ENCODE data around the gene CYP1A2. TPM values are rescaled to one million over a fixed set of nuclear protein-coding genes. Genes with fewer than 3 reads are reported as not detected.

CYP1A2 gene
- total RNA-seq, 1 experiment from 2014 or later, result not detected

DNA sequence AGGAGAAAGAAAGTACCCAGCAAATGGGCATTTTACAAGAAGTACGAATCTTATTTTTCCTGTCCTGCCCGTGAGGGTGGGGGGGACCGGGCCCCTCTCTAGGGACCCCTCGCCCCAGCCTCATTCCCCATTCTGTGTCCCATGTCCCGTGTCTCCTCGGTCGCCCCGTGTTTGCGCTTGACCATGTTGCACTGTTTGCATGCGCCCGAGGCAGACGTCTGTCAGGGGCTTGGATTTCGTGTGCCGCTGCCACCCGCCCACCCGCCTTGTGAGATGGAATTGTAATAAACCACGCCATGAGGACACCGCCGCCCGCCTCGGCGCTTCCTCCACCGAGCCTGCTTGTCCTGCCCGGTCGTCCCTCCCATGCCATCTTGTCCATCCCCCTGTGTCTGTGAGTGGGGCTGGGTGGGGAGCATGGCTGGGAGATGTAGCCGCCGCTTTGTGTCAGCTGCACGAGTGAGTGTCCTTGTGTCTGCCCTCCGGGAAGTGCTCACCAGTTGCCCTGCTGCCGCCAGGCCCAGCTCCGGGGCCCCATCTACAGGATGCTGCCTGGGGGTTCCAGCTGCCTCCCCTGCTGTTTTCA lies 54.3 kb downstream of the CYP1A2 start:
- DNase-seq (ENCODE audit: low read depth), result no peak

- DNase-seq (ENCODE audit: low read depth), result no peak
Measured at GRCh38 chr15:74804935-74805334, 56.3 kb downstream of the CYP1A2 start.

Other genes with a start within 250 kb of the CYP1A2 start
- 0.77 and 1.2 TPM in 2 replicates for gene ARID3B, start 207.6 kb upstream of the CYP1A2 start, total RNA-seq (2014; rRNA removed)
- gene CLK3, start 133.0 kb upstream of the CYP1A2 start, total RNA-seq (2014; rRNA removed), result 60.5 and 81.1 TPM in 2 replicates
- gene EDC3, start 52.8 kb upstream of the CYP1A2 start, total RNA-seq (2014; rRNA removed), result 5.1 and 8.7 TPM in 2 replicates
- gene CYP1A1, start 23.3 kb upstream of the CYP1A2 start, total RNA-seq (2014; rRNA removed), result 0.06 TPM in 1 of 2 replicates, not detected in the other
- gene CSK, start 33.2 kb downstream of the CYP1A2 start, total RNA-seq (2014; rRNA removed), result 22.2 and 28.8 TPM in 2 replicates
- gene LMAN1L, start 64.0 kb downstream of the CYP1A2 start, total RNA-seq (2014; rRNA removed), result 0.06 TPM in 1 of 2 replicates, not detected in the other
- gene CPLX3, start 77.8 kb downstream of the CYP1A2 start, total RNA-seq (2014; rRNA removed), result not detected in 2 replicates
- gene ULK3, start 94.3 kb downstream of the CYP1A2 start, total RNA-seq (2014; rRNA removed), result 31.5 and 36.4 TPM in 2 replicates
- gene SCAMP2, start 124.5 kb downstream of the CYP1A2 start, total RNA-seq (2014; rRNA removed), result 29.2 and 40.0 TPM in 2 replicates
- 110 and 122 TPM in 2 replicates for gene MPI, start 141.2 kb downstream of the CYP1A2 start, total RNA-seq (2014; rRNA removed)
- gene FAM219B, start 158.0 kb downstream of the CYP1A2 start, total RNA-seq (2014; rRNA removed), result 45.0 and 51.8 TPM in 2 replicates
- gene COX5A, start 189.2 kb downstream of the CYP1A2 start, total RNA-seq (2014; rRNA removed), result 97.5 and 109 TPM in 2 replicates
- gene RPP25, start 207.9 kb downstream of the CYP1A2 start, total RNA-seq (2014; rRNA removed), result 8.9 and 9.1 TPM in 2 replicates
- gene SCAMP5, start 246.7 kb downstream of the CYP1A2 start, total RNA-seq (2014; rRNA removed), result 0.51 and 0.98 TPM in 2 replicates

Measured in LHCN-M2 (cell line).